Activated naive CD8-positive, alpha-beta T cell treated with anti-CD3 and anti-CD28 coated beads, Interleukin-2, amount 10 ng/mL, durations not matched to agents 7 days and 5 days (primary cell): ENCODE results near the gene TXNIP. TPM values are rescaled to one million over a fixed set of nuclear protein-coding genes. Genes with fewer than 3 reads are reported as not detected.
A peak's percentile ranks its signal among the peaks of the same experiment; 100 is the strongest.

Experiments
- ATAC-seq: fragments of 150-1000 bp; cut with Tn5 transposase; one replicate; pipeline ENCODE4 v1.10.0; 2021; ENCODE audit warnings: low read depth, moderate library complexity
- POLR2A ChIA-PET: fragments of 350-600 bp; sonication (Branson Sonifier 250); formaldehyde crosslinking; loops from one replicate; lab custom pipeline; 2021; ENCODE audit warnings: antibody characterized with exemption; lab: Charles Lee
- DNase-seq: peaks from one replicate; pipeline ENCODE4 v3.0.0; 2021
- H3K27ac Mint-ChIP-seq: one replicate; pipeline ENCODE4 v1.8.0; 2022; ENCODE audit warnings: mild to moderate bottlenecking, mixed read lengths
- H3K27me3 Mint-ChIP-seq: one replicate; pipeline ENCODE4 v1.8.0; 2022; ENCODE audit warnings: mild to moderate bottlenecking, moderate library complexity, mixed read lengths
- H3K36me3 Mint-ChIP-seq: one replicate; pipeline ENCODE4 v1.8.0; 2021; ENCODE audit warnings: mild to moderate bottlenecking, mixed read lengths
- H3K4me1 Mint-ChIP-seq: one replicate; pipeline ENCODE4 v1.8.0; 2021; ENCODE audit warnings: mixed read lengths
- H3K4me3 Mint-ChIP-seq: one replicate; pipeline ENCODE4 v1.8.0; 2022; ENCODE audit warnings: mild to moderate bottlenecking, moderate library complexity, mixed read lengths
- H3K9me3 Mint-ChIP-seq: one replicate; pipeline ENCODE4 v1.8.0; 2021; ENCODE audit warnings: mixed read lengths
- total RNA-seq, 2 experiments: library from RNA; stranded (reverse); gene quantifications; one replicate each; pipeline ENCODE4 v1.2.3, GENCODE V29; 2021

TXNIP gene
- total RNA-seq, 2 experiments from 2014 or later: 678 to 725 TPM

DNA sequence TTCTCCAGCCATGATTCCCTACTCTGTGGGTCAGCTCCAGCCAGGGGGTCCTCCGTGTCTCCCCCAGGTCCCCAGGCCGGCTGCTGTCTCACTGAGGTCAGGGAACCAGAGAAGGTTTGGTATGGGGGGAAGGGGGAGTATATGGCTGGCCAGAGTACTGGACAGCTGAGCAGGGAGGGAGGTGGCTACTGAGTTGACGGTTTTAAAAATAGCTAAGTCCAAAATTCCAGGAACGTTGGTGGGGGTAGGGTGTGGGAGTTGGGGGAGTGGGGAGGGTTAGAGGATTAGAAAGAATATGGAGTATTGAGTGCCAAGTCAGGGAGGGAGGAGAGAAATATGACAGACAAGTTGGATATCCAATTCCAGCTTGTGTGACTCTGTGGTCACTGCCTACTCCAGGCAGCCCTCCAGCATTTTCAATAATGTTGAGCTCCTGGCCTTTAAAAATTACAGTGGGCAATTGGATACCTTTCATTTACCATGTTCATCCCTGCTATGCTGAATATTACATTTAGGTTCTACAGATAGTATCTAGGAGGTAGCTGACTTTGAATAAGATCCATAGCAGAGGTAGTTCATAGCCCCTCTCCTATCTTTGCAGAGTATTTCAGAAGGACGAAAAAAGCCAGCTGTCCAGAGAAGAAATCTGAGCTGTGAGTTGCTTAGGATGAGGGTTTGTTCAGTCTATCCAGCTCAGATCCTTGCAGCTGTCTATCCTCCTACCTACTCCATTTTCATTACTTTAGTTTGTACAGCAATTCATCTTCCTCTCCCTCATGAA, 25.4 kb upstream of the TXNIP start, which contains the start of gene HJV:
HJV (minus strand) TSS at position 114 of the 781 bp plus-strand sequence. CDS start 1,504 bp downstream, outside the sequence.
- peaks cover 75% of the 10 kb centered on the region for H3K27me3 Mint-ChIP-seq
- no peak for ATAC-seq

DNA sequence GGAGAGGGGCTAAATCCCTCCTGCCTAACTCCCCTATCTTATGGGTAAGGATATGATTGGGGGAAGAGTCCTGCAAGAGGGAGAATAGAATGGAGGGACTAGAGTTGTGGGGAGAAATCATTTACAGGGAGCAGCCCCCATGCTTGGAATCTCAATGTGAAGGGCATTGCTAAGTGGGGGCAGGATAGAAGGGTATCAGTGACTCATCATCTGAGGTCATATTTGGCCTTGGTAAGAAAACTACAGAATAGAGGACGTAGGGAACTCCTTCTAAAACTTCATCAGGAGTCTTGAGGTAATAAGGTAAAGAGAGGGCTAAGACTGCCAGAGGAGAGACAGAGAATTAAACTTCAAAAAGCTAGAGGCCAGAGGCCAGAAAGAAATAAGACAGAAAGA, 24.7 kb upstream of the TXNIP start:
- ATAC-seq: no peak
- Mint-ChIP-seq H3K27ac (no peak overlapping the region), H3K4me1 (peaks cover 7% of the 10 kb centered on the region), H3K4me3 (no peak overlapping the region), H3K36me3 (no peaks in the 10 kb centered on the region), H3K9me3 (no peaks in the 10 kb centered on the region), H3K27me3 (peaks cover 76% of the 10 kb centered on the region)
- POLR2A ChIA-PET: no interaction called here
- no peak for DNase-seq

More for the DNA sequence above, 25.4 kb upstream of the TXNIP start, which contains the start of gene HJV:
- Mint-ChIP-seq H3K4me3 (no peak within 1 kb of the TSS), H3K9me3 (no peaks in the 10 kb centered on the region), H3K27ac (no peak within 1 kb of the TSS), H3K36me3 (no peaks in the 10 kb centered on the region), H3K4me1 (peaks cover 7% of the 10 kb centered on the region)
- DNase-seq: no peak
- POLR2A ChIA-PET: no interaction called here

DNA sequence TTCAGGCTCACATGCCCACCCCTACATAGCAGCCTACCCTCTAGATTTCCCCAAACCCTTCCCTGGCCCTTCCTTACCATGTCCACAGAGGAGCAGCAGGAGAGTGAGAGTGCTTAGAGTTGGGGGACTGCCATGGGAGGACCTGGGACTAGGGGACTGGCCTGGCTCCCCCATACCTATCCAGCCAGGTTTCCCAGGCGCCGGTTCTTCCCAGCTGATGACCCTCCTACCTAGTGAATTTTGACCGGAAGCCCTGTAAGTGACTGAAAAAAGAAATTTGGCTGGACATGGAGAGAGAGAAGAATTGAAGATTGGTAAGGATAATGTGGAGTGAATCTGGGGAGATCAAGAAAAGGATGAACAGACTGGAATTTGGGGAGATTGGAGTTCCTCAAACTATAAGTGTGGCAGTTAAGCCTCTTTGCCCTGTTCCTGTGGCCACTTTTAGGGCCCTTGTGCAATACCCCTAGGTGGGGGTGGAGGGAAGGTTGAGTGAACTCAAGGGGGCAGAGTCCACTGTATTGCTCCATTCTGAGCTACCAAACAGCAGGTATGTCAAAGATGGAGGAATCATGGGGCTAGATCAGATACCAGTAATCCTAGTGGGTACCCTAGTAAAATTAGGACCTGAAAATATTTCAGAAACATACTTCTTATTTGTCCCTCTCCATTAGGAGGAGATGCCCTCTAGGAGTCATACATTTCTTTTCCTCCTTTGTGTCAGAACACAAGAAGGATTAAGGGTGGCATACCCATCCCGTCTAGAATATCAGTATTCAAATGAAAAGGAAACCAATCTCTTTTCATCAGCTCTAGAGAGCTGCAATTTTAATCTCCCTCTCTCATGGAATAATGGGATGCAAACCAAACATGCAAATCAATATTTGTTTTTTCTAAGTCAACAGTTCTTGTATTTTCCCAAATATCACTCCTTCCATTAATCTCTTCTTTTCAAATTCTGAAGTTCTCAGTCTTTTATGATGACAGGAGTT, 24.0 kb upstream of the TXNIP start:
- Mint-ChIP-seq H3K27ac (no peak overlapping the region), H3K36me3 (no peaks in the 10 kb centered on the region), H3K4me1 (peaks cover 7% of the 10 kb centered on the region), H3K4me3 (no peak overlapping the region), H3K9me3 (no peaks in the 10 kb centered on the region), H3K27me3 (peaks cover 72% of the 10 kb centered on the region)
- ATAC-seq (no peak), DNase-seq (no peak)
- POLR2A ChIA-PET: interaction anchor here (0.6 kb wide), 1 partner anchor 10 kb away, joined by 3 read pairs; no protein-coding TSS in a partner anchor

GRCh38 chr1:146019231-146020057, 23.1 kb upstream of the TXNIP start:
- no peak for DNase-seq
- POLR2A ChIA-PET: interaction anchor here (0.6 kb wide), 1 partner anchor 11 kb away, joined by 3 read pairs; no protein-coding TSS in a partner anchor
- peak overlapping the region; percentile 7 for H3K4me3 Mint-ChIP-seq
- peak; percentile 39 for ATAC-seq
- H3K36me3 Mint-ChIP-seq: no peaks in the 10 kb centered on the region
- peaks cover 7% of the 10 kb centered on the region for H3K4me1 Mint-ChIP-seq
- H3K27ac Mint-ChIP-seq: no peak overlapping the region
- H3K9me3 Mint-ChIP-seq: no peaks in the 10 kb centered on the region
- H3K27me3 Mint-ChIP-seq: peaks cover 67% of the 10 kb centered on the region

- POLR2A ChIA-PET: interaction anchor here (1.4 to 2.0 kb wide), 2 partner anchors 16 to 90 kb away, joined by 5 read pairs; partner anchors contain the start of gene RBM8A
- no peaks in the 10 kb centered on the region for H3K36me3 Mint-ChIP-seq
- DNase-seq: no peak
- no peak overlapping the region for H3K4me3 Mint-ChIP-seq
- H3K27ac Mint-ChIP-seq: no peak overlapping the region
- peaks cover 12% of the 10 kb centered on the region for H3K4me1 Mint-ChIP-seq
- no peaks in the 10 kb centered on the region for H3K9me3 Mint-ChIP-seq
- ATAC-seq: no peak
- H3K27me3 Mint-ChIP-seq: peaks cover 50% of the 10 kb centered on the region
These were observed 20.5 kb upstream of the TXNIP start for GRCh38 chr1:146016891-146017290.

GRCh38 chr1:146013559-146013922, 17.2 kb upstream of the TXNIP start:
- no peaks in the 10 kb centered on the region for H3K9me3 Mint-ChIP-seq
- H3K36me3 Mint-ChIP-seq: no peaks in the 10 kb centered on the region

GRCh38 chr1:146012703-146013558, 16.6 kb upstream of the TXNIP start:
- POLR2A ChIA-PET: interaction anchor here (1.0 to 1.2 kb wide), 3 partner anchors 19 to 168 kb away, joined by 4 read pairs; partner anchors contain the start of genes ANKRD34A, NUDT17 and POLR3GL
- Mint-ChIP-seq H3K36me3 (no peaks in the 10 kb centered on the region), H3K4me1 (peaks cover 10% of the 10 kb centered on the region), H3K9me3 (no peaks in the 10 kb centered on the region), H3K27ac (no peak overlapping the region), H3K4me3 (no peak overlapping the region), H3K27me3 (peaks cover 13% of the 10 kb centered on the region)
- ATAC-seq (peak; percentile 63), DNase-seq (no peak)

More at GRCh38 chr1:146013559-146013922, 17.2 kb upstream of the TXNIP start:
- Mint-ChIP-seq H3K27me3 (peaks cover 19% of the 10 kb centered on the region), H3K4me1 (peaks cover 10% of the 10 kb centered on the region), H3K27ac (no peak overlapping the region), H3K4me3 (no peak overlapping the region)
- ATAC-seq (no peak), DNase-seq (no peak)
- POLR2A ChIA-PET: no interaction called here

- peak overlapping the region; percentile 37 for H3K27ac Mint-ChIP-seq
- POLR2A ChIA-PET: interaction anchor here (0.6 to 0.9 kb wide), 2 partner anchors 24 to 33 kb away, joined by 3 read pairs; no protein-coding TSS in a partner anchor
These were observed 13.9 kb upstream of the TXNIP start for GRCh38 chr1:146010126-146010738.

GRCh38 chr1:146007489-146008133, 11.2 kb upstream of the TXNIP start:
- peaks cover 30% of the 10 kb centered on the region for H3K4me1 Mint-ChIP-seq
- POLR2A ChIA-PET: interaction anchor here (0.6 to 2.7 kb wide), 8 partner anchors 13 to 162 kb away, joined by 3 to 78 read pairs (median 6); partner anchors contain the start of genes ANKRD34A, LIX1L, NUDT17 and POLR3GL
- ATAC-seq (no peak), DNase-seq (no peak)
- H3K9me3 Mint-ChIP-seq: no peaks in the 10 kb centered on the region
- H3K27me3 Mint-ChIP-seq: no peaks in the 10 kb centered on the region
- peak overlapping the region; percentile 77 for H3K4me3 Mint-ChIP-seq
- peak overlapping the region; percentile 88 for H3K27ac Mint-ChIP-seq
- no peaks in the 10 kb centered on the region for H3K36me3 Mint-ChIP-seq

More at GRCh38 chr1:146010126-146010738, 13.9 kb upstream of the TXNIP start:
- no peak for ATAC-seq
- Mint-ChIP-seq H3K4me1 (peaks cover 29% of the 10 kb centered on the region), H3K4me3 (no peak overlapping the region), H3K36me3 (no peaks in the 10 kb centered on the region), H3K27me3 (no peaks in the 10 kb centered on the region), H3K9me3 (no peaks in the 10 kb centered on the region)
- DNase-seq: no peak

GRCh38 chr1:146001709-146002108, 5.3 kb upstream of the TXNIP start:
- no peak for ATAC-seq
- Mint-ChIP-seq H3K4me3 (no peak overlapping the region), H3K36me3 (no peaks in the 10 kb centered on the region), H3K4me1 (peaks cover 50% of the 10 kb centered on the region), H3K9me3 (no peaks in the 10 kb centered on the region), H3K27me3 (no peaks in the 10 kb centered on the region), H3K27ac (no peak overlapping the region)
- DNase-seq: no peak
- POLR2A ChIA-PET: interaction anchor here (0.7 to 1.9 kb wide), 2 partner anchors 11 to 74 kb away, joined by 4 to 5 read pairs; partner anchors contain the start of gene RBM8A
